ENCODE measurements around the gene LRRC61. TPM values are rescaled to one million over a fixed set of nuclear protein-coding genes. Genes with fewer than 3 reads are reported as not detected.

Gene LRRC61
- total RNA-seq, 2 experiments from 2014 or later: 26.1 to 27.1 TPM

DNA sequence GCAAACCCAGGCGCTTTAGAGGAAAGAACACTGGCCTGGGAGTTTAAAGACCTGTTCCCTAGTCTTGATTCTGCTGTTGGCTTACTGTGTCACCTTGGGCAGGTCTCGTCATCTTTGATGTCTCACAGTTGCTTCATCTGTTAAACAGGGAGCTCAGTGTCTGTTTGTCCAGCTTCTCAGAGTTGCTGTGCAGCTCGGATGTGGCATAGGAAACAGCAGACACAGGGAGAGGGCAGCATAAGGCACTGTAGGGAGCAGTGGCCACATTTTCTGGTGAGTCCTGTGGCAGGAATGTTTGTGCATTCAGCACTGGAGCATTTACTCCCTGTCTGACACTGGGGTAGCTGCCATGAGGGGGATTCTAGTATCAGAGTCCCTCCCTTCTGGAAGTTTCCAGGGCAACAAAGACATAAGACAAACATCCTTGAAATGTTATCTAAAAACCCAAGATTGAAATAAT lies 47.5 kb downstream of the LRRC61 start:
- peaks cover 21% of the 10 kb centered on the region for H3K36me3 Mint-ChIP-seq
- peak overlapping the region; percentile 95 for H3K4me3 Mint-ChIP-seq
- H3K9me3 Mint-ChIP-seq: no peaks in the 10 kb centered on the region
- intact Hi-C loops (cut with micrococcal nuclease): no loop called here
- H3K4me1 Mint-ChIP-seq (ENCODE audit: low read depth): peaks cover 28% of the 10 kb centered on the region
- DNase-seq: peak; percentile 5
- H3K27ac Mint-ChIP-seq: no peak overlapping the region
- ChIA-PET POLR2A (interaction anchor here (1.0 to 5.2 kb wide), 4 partner anchors 7 to 80 kb away, joined by 3 to 28 read pairs (median 4); partner anchors contain the start of genes GIMAP8 and ZNF775), CTCF (interaction anchor here (0.6 to 2.7 kb wide), 3 partner anchors 15 to 159 kb away, joined by 3 to 11 read pairs (median 3); no protein-coding TSS in a partner anchor)
- H3K27me3 Mint-ChIP-seq: no peaks in the 10 kb centered on the region

DNA sequence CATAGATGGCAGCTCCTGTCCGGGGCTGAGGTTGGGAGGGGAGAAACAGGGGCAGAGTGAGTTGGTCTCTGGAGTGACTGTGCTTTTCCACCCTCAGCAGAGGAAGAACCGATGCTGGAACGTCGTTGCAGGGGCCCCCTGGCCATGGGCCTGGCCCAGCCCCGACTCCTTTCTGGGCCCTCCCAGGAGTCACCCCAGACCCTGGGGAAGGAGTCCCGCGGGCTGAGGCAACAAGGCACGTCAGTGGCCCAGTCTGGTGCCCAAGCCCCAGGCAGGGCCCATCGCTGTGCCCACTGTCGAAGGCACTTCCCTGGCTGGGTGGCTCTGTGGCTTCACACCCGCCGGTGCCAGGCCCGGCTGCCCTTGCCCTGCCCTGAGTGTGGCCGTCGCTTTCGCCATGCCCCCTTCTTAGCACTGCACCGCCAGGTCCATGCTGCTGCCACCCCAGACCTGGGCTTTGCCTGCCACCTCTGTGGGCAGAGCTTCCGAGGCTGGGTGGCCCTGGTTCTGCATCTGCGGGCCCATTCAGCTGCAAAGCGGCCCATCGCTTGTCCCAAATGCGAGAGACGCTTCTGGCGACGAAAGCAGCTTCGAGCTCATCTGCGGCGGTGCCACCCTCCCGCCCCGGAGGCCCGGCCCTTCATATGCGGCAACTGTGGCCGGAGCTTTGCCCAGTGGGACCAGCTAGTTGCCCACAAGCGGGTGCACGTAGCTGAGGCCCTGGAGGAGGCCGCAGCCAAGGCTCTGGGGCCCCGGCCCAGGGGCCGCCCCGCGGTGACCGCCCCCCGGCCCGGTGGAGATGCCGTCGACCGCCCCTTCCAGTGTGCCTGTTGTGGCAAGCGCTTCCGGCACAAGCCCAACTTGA lies 48.2 kb downstream of the LRRC61 start:
- DNase-seq: peak; percentile 8
- H3K9me3 Mint-ChIP-seq: no peaks in the 10 kb centered on the region
- POLR2A ChIA-PET: interaction anchor here (1.5 kb wide), 1 partner anchor 46 kb away, joined by 5 read pairs; no protein-coding TSS in a partner anchor
- peaks cover 35% of the 10 kb centered on the region for H3K4me1 Mint-ChIP-seq (ENCODE audit: low read depth)
- H3K4me3 Mint-ChIP-seq: no peak overlapping the region
- intact Hi-C loops (cut with micrococcal nuclease): no loop called here
- no peak overlapping the region for H3K27ac Mint-ChIP-seq
- no peaks in the 10 kb centered on the region for H3K27me3 Mint-ChIP-seq
- CTCF ChIA-PET: interaction anchor here (0.6 to 2.7 kb wide), 2 partner anchors 15 to 159 kb away, joined by 3 to 11 read pairs; no protein-coding TSS in a partner anchor
- H3K36me3 Mint-ChIP-seq: peaks cover 21% of the 10 kb centered on the region

DNA sequence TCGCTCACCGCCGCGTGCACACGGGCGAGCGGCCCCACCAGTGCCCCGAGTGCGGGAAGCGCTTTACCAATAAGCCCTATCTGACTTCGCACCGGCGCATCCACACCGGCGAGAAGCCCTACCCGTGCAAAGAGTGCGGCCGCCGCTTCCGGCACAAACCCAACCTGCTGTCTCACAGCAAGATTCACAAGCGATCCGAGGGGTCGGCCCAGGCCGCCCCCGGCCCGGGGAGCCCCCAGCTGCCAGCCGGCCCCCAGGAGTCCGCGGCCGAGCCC lies 48.8 kb downstream of the LRRC61 start:
- DNase-seq: no peak
- Mint-ChIP-seq H3K27ac (no peak overlapping the region), H3K9me3 (no peaks in the 10 kb centered on the region), H3K4me1 (ENCODE audit: low read depth) (peaks cover 40% of the 10 kb centered on the region), H3K27me3 (no peaks in the 10 kb centered on the region), H3K36me3 (peaks cover 21% of the 10 kb centered on the region), H3K4me3 (no peak overlapping the region)
- POLR2A ChIA-PET: no interaction called here
- intact Hi-C loops (cut with micrococcal nuclease): no loop called here
- CTCF ChIA-PET: interaction anchor here (2.7 kb wide), 1 partner anchor 16 kb away, joined by 11 read pairs; no protein-coding TSS in a partner anchor

DNA sequence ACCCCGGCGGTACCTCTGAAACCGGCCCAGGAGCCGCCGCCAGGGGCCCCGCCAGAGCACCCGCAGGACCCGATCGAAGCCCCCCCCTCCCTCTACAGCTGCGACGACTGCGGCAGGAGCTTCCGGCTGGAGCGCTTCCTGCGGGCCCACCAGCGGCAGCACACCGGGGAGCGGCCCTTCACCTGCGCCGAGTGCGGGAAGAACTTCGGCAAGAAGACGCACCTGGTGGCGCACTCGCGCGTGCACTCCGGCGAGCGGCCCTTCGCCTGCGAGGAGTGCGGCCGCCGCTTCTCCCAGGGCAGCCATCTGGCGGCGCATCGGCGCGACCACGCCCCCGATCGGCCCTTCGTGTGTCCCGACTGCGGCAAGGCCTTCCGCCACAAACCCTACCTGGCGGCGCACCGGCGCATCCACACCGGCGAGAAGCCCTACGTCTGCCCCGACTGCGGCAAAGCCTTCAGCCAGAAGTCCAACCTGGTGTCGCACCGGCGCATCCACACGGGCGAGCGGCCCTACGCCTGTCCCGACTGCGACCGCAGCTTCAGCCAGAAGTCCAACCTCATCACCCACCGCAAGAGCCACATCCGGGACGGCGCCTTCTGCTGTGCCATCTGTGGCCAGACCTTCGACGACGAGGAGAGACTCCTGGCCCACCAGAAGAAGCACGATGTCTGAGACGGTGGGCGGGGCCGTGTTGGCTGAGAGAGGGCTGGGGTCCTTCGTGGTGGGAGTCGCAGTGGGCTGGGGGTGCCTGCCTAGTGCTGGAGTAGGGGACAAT lies 49.3 kb downstream of the LRRC61 start:
- intact Hi-C loops (cut with micrococcal nuclease): no loop called here
- POLR2A ChIA-PET: no interaction called here
- Mint-ChIP-seq H3K27ac (no peak overlapping the region), H3K27me3 (no peaks in the 10 kb centered on the region), H3K9me3 (no peaks in the 10 kb centered on the region), H3K4me3 (no peak overlapping the region), H3K36me3 (peaks cover 21% of the 10 kb centered on the region), H3K4me1 (ENCODE audit: low read depth) (peaks cover 44% of the 10 kb centered on the region)
- peak; percentile 8 for DNase-seq
- CTCF ChIA-PET: no interaction called here

DNA sequence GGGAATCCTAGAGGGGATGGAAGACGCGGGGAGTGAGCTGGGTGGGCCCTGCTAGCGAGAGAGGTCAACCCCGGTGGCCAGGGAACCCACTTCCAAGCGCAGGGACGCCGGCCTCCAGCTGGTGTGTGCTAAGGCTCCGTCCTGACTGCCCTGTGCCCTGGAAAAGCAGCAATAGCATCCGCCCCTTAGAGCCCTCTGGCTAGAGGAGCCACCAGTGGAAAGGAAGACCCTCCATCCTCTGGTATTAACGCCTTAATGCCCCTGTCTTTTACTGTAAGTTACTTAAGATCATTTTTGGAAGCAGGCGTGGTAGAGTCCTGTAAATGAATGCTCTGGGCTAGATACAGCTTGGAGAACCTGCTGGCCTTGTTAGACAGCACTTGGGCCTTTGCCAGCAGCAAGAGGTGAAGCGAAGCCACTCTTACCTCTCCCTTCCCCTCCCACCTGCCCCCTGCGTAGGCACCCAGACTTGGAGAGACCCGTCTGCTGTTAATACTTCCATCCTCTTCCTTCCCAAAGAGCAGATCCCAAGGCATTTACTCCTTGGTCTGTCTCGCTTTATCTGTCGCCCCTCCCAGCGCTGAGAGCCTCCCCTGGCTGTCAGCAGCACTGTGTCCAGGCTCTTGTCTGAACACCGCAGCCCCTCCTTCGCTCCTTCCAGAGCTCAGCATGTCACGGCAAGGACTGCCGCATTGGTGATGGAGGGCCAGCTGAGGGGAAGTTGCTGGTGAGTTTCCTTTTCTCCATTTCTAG lies 50.1 kb downstream of the LRRC61 start:
- peaks cover 21% of the 10 kb centered on the region for H3K36me3 Mint-ChIP-seq
- no peak overlapping the region for H3K27ac Mint-ChIP-seq
- intact Hi-C loops (cut with micrococcal nuclease): no loop called here
- H3K4me3 Mint-ChIP-seq: no peak overlapping the region
- H3K9me3 Mint-ChIP-seq: no peaks in the 10 kb centered on the region
- ChIA-PET POLR2A (no interaction called here), CTCF (no interaction called here)
- peak; percentile 7 for DNase-seq
- peaks cover 46% of the 10 kb centered on the region for H3K4me1 Mint-ChIP-seq (ENCODE audit: low read depth)
- H3K27me3 Mint-ChIP-seq: no peaks in the 10 kb centered on the region

DNA sequence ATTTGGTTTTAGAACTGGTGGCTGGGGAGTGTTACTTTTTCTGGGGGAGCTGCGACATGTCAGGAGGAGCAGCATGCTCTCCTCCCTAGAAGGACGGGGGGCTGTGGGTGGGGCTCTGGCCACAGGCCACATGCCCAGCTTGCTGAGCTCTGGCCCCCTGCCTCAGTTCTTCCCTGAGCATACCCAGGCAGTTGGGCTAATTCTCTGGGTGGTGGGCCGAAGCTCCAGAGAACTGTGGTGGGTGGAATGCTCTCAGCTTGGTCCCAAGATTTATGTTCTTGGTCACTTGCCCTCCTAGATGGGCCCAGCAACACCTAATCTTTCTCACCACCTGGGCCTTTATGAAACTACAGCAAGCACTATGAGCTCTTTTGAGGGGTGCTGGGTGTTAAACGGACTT lies 50.9 kb downstream of the LRRC61 start:
- ChIA-PET CTCF (no interaction called here), POLR2A (no interaction called here)
- peaks cover 19% of the 10 kb centered on the region for H3K36me3 Mint-ChIP-seq
- intact Hi-C loops (cut with micrococcal nuclease): no loop called here
- DNase-seq: peak; percentile 1
- peaks cover 46% of the 10 kb centered on the region for H3K4me1 Mint-ChIP-seq (ENCODE audit: low read depth)
- no peaks in the 10 kb centered on the region for H3K27me3 Mint-ChIP-seq
- H3K9me3 Mint-ChIP-seq: no peaks in the 10 kb centered on the region
- no peak overlapping the region for H3K4me3 Mint-ChIP-seq
- no peak overlapping the region for H3K27ac Mint-ChIP-seq

DNA sequence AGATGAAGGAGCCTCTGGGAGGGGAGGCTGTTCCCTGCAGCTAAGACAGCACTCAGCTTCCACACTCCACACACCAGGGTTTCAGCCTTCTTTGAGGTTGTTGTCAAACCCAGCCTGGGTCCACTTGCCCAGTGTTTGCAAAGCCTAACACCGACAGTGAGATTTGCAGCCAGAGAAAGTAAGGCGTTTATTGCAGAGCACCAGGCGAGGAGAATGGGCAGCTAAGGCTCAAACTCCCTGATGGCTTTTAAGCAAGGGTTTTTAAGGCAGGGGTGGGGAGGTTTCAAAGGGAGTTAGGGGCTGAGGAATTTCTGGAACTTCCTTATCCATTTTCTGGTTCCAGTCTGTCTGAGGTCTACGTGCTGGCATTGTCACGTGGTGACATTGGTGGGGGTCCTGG lies 51.3 kb downstream of the LRRC61 start:
- Mint-ChIP-seq H3K4me3 (no peak overlapping the region), H3K27ac (peak overlapping the region; percentile 79), H3K36me3 (peaks cover 17% of the 10 kb centered on the region), H3K27me3 (no peaks in the 10 kb centered on the region), H3K4me1 (ENCODE audit: low read depth) (peaks cover 42% of the 10 kb centered on the region), H3K9me3 (no peaks in the 10 kb centered on the region)
- ChIA-PET CTCF (no interaction called here), POLR2A (no interaction called here)
- no peak for DNase-seq
- intact Hi-C loops (cut with micrococcal nuclease): no loop called here

DNA sequence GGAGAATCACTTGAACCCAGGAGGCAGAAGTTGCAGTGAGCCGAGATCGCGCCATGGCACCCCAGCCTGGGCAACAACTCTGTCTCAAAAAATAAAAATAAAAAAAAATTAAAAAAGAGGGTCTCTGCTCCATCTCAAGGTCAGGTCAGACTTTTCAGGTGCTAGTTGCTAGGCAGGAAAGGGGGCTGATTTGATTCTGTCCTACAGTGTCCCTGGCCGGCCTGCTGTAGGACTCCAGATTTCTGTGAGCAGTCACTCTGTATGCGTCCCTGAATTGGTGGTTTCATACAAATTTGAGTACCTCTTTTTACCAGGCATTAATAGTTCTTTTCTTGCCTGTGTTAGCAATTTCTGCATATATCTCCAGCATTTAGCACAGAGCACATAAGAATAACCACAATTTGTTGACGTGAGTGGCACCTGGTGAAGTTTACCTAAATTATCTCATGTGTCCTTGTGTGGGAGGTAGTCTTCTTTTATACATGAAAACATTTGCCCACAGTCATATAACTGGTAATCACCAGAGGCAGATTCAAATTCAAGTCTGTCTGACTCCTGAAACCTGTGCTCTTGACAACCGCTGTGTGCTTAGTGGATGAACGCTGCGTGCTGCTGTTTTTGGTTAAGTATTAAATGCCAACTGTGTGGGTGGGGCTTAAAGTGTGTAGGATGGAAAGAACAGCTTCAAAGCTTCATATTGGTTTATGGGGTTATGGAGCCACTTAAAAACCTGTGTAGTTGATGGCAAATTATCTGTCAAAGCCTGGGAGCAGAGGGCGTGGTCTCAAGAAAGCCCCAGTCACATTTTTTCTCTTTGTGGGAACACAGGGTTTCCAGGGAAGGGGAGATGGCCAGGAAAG lies 52.7 kb downstream of the LRRC61 start:
- Mint-ChIP-seq H3K4me1 (ENCODE audit: low read depth) (peaks cover 43% of the 10 kb centered on the region), H3K4me3 (peak overlapping the region; percentile 9), H3K27me3 (no peaks in the 10 kb centered on the region), H3K36me3 (peaks cover 17% of the 10 kb centered on the region), H3K27ac (peak overlapping the region; percentile 79), H3K9me3 (no peaks in the 10 kb centered on the region)
- DNase-seq: peak; percentile 68
- ChIA-PET POLR2A (interaction anchor here (1.0 to 3.1 kb wide), 2 partner anchors 8 to 28 kb away, joined by 4 to 28 read pairs; partner anchors contain the start of gene REPIN1), CTCF (no interaction called here)
- intact Hi-C loops (cut with micrococcal nuclease): loop anchor here (2.0 to 5.0 kb wide), 3 partner anchors 19 to 53 kb away; partner anchors contain the start of genes ACTR3C and LRRC61

DNA sequence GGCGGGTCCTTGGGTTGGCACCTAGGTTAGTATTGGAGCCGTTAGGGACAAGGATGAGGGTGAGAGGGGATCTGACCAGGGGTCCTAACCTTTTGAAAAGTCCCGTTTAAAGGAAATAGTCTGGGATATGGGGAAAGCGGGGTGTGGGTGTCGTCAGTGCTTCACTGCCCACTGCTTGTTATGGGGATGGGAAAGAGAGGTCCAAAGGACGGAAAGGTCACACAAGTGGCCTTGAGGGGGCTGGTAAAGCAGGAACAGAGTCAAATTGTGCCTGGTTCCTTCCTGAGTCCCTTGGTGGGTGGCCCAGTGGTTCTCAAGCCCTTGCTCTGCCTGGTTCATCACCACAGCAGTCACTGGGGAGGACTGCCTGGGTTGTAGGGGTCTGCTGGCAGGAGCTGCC lies 53.4 kb downstream of the LRRC61 start:
- peaks cover 17% of the 10 kb centered on the region for H3K36me3 Mint-ChIP-seq
- peak overlapping the region; percentile 9 for H3K4me3 Mint-ChIP-seq
- no peaks in the 10 kb centered on the region for H3K27me3 Mint-ChIP-seq
- peak overlapping the region; percentile 79 for H3K27ac Mint-ChIP-seq
- DNase-seq: no peak
- ChIA-PET POLR2A (interaction anchor here (1.0 to 3.1 kb wide), 2 partner anchors 8 to 28 kb away, joined by 4 to 28 read pairs; partner anchors contain the start of gene REPIN1), CTCF (interaction anchor here (2.1 kb wide), 1 partner anchor 30 kb away, joined by 9 read pairs; a partner anchor contains a TSS)
- intact Hi-C loops (cut with micrococcal nuclease): loop anchor here (2.0 to 5.0 kb wide), 3 partner anchors 20 to 54 kb away; partner anchors contain the start of genes ACTR3C and LRRC61
- H3K4me1 Mint-ChIP-seq (ENCODE audit: low read depth): peaks cover 42% of the 10 kb centered on the region
- no peaks in the 10 kb centered on the region for H3K9me3 Mint-ChIP-seq

DNA sequence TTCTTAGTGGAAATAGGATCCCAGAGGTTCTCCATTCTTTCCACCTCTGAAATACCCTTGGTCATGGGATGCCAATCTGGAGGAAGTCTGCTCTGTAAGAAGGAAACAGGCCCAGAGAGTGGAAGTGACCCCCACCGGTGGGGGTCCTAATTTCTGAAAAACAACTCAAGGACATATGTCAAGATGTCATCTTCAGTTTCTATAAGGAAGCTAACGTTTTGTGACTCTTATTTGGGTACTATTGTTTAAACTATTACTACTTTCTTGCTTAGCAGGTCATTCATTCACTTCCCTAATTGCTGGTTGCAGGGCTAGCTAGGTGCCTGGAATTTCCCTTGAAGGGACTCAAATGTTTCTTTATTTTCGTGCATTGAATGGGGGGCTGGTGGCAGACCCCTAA lies 54.0 kb downstream of the LRRC61 start:
- Mint-ChIP-seq H3K4me1 (ENCODE audit: low read depth) (peaks cover 42% of the 10 kb centered on the region), H3K27me3 (no peaks in the 10 kb centered on the region), H3K36me3 (peaks cover 17% of the 10 kb centered on the region), H3K4me3 (no peak overlapping the region), H3K9me3 (no peaks in the 10 kb centered on the region), H3K27ac (peak overlapping the region; percentile 33)
- intact Hi-C loops (cut with micrococcal nuclease): loop anchor here (2.0 to 5.0 kb wide), 3 partner anchors 20 to 54 kb away; partner anchors contain the start of genes ACTR3C and LRRC61
- POLR2A ChIA-PET: interaction anchor here (3.1 kb wide), 1 partner anchor 9 kb away, joined by 28 read pairs; the partner anchor contains the start of gene REPIN1
- CTCF ChIA-PET: interaction anchor here (1.7 to 2.1 kb wide), 2 partner anchors 25 to 29 kb away, joined by 4 to 9 read pairs; a partner anchor contains a TSS
- DNase-seq: no peak
